Measurements from ENCODE around the gene ADCY10.

- TF ChIP-seq POLR2AphosphoS5 (IDR thresholded peaks at IDR 0.05; ENCODE audit: low read depth, low read length) (no peak), REST (IDR thresholded peaks at IDR 0.05; ENCODE audit: insufficient read depth in 1 of 2, low read depth in 2 of 2, low read length in 2 of 2) (no peak), TAF1 (IDR thresholded peaks at IDR 0.05; ENCODE audit: borderline replicate concordance, insufficient read depth, low read length) (no peak), SIN3A (IDR thresholded peaks at IDR 0.05; ENCODE audit: borderline replicate concordance, insufficient read depth, low read length) (no peak), FOXP2 (optimal IDR thresholded peaks at IDR 0.05; ENCODE audit: borderline replicate concordance, extremely low read depth, extremely low read length, insufficient read depth) (no peak)
Measured at GRCh38 chr1:167893798-167894197, 20.1 kb downstream of the ADCY10 start.
